GM12878 (cell line): ENCODE data around the gene PALD1. TPM values are rescaled to one million over a fixed set of nuclear protein-coding genes. Genes with fewer than 3 reads are reported as not detected.

Experiments
- ATAC-seq: fragments of 200-7000 bp; cut with Tn5 transposase; 3 replicates; pipeline ENCODE4 v1.9.1; 2020; ENCODE audit warnings: mild to moderate bottlenecking, moderate library complexity
- BruUV-seq: library from RNA; stranded (reverse); fragments of 400-500 nt; replicated peaks from 2 replicates; lab custom pipeline; 2021; lab: Mats Ljungman, UMichigan
- CTCF ChIA-PET: fragments of 300-600 bp; sonication (Branson Sonifier 250); formaldehyde crosslinking; extraction: SDS; loops from one replicate; lab custom pipeline; 2021; ENCODE audit warnings: inconsistent platforms; lab: Yijun Ruan, JAX
- POLR2A ChIA-PET: fragments of 350-600 bp; formaldehyde crosslinking; extraction: SDS; loops from one replicate; lab custom pipeline; 2021; ENCODE audit warnings: inconsistent platforms; lab: Charles Lee
- RAD21 ChIA-PET: fragments of 300-600 bp; sonication (Branson Sonifier 250); formaldehyde crosslinking; loops from one replicate; lab custom pipeline; 2023; ENCODE audit warnings: antibody characterized with exemption; ENCODE audit not compliant: unreplicated experiment; lab: Charles Lee
- SMC1A ChIA-PET: fragments of 300-600 bp; sonication (Branson Sonifier 250); formaldehyde crosslinking; loops from one replicate; lab custom pipeline; 2023; ENCODE audit not compliant: unreplicated experiment, uncharacterized antibody; lab: Charles Lee
- DNase-seq: peaks from one replicate; pipeline ENCODE4 v3.0.0-alpha.2; 2011; ENCODE audit warnings: low read depth, low spot score
- FAIRE-seq: peaks from 3 replicates; lab custom pipeline; 2011; peaks lifted over from hg19 to GRCh38; lab: Jason Lieb, UNC
- H2AFZ ChIP-seq: 2 replicates; pipeline ENCODE4 v1.6.0; 2011; ENCODE audit warnings: low read depth, low read length, control low read depth; ENCODE audit not compliant: control insufficient read depth
- H3K27ac ChIP-seq: 2 replicates; pipeline ENCODE4 v1.5.1; 2011; ENCODE audit warnings: control low read depth; ENCODE audit not compliant: control insufficient read depth, insufficient read depth
- H3K27me3 ChIP-seq, 2 experiments: replicated peaks in 1 of 2; 2 replicates each; pipeline versions ENCODE4 v1.6.0 to v1.6.1; 2011; ENCODE audit warnings: low read length in 1 of 2; ENCODE audit not compliant: control insufficient read depth in 2 of 2, insufficient read depth in 2 of 2
- H3K36me3 ChIP-seq, 2 experiments: 2 replicates each; pipeline ENCODE4 v1.5.1; 2011; ENCODE audit warnings: low read length in 1 of 2; ENCODE audit not compliant: control insufficient read depth in 2 of 2, insufficient read depth in 2 of 2
- H3K4me1 ChIP-seq: 2 replicates; pipeline ENCODE4 v1.6.1; 2011; ENCODE audit warnings: mild to moderate bottlenecking, low read length, moderate library complexity, mixed read lengths; ENCODE audit not compliant: control insufficient read depth, insufficient read depth
- H3K4me2 ChIP-seq: 2 replicates; pipeline ENCODE4 v1.6.0; 2011; ENCODE audit warnings: control low read depth; ENCODE audit not compliant: control insufficient read depth, insufficient read depth
- H3K4me3 ChIP-seq: fragments of 200-600 bp; sonication (generic); 2 replicates; pipeline ENCODE4 v1.5.1; 2016
- H3K79me2 ChIP-seq: 2 replicates; pipeline ENCODE4 v1.6.0; 2011; ENCODE audit warnings: low read length; ENCODE audit not compliant: control insufficient read depth, insufficient read depth
- H3K9ac ChIP-seq: 2 replicates; pipeline ENCODE4 v1.8.0; 2011; ENCODE audit warnings: low read length, control low read depth, mixed read lengths; ENCODE audit not compliant: control insufficient read depth, insufficient read depth
- H3K9me3 ChIP-seq: replicated peaks from 3 replicates; pipeline ENCODE4 v1.5.1; 2011; ENCODE audit warnings: mild to moderate bottlenecking, low read length; ENCODE audit not compliant: control insufficient read depth, insufficient read depth
- H4K20me1 ChIP-seq: 2 replicates; pipeline ENCODE4 v1.6.0; 2011; ENCODE audit not compliant: control insufficient read depth, insufficient read depth
- BACH1 ChIP-seq: fragments of 450-650 bp; IDR thresholded peaks from 2 replicates; pipeline ENCODE4 v1.6.1; 2017; ENCODE audit warnings: mild to moderate bottlenecking, borderline replicate concordance
- CBX5 ChIP-seq: sonication (generic); IDR thresholded peaks from 2 replicates; pipeline ENCODE4 v1.6.1; 2016; ENCODE audit warnings: low read depth, moderate library complexity, mild to moderate bottlenecking, inconsistent platforms
- CHD4 ChIP-seq: fragments of 200-600 bp; sonication (generic); IDR thresholded peaks from 2 replicates; pipeline ENCODE4 v1.6.1; 2016; ENCODE audit warnings: mild to moderate bottlenecking
- HDAC6 ChIP-seq: fragments of 200-600 bp; sonication (generic); IDR thresholded peaks from one replicate; pipeline ENCODE4 v1.8.0; 2017; ENCODE audit warnings: antibody characterized with exemption; ENCODE audit not compliant: unreplicated experiment
- MTA2 ChIP-seq: fragments of 450-650 bp; IDR thresholded peaks from 2 replicates; pipeline ENCODE4 v1.6.1; 2016; ENCODE audit warnings: low read depth, mild to moderate bottlenecking, moderate library complexity
- MXI1 ChIP-seq: fragments of 150-350 bp; IDR thresholded peaks from 2 replicates; pipeline ENCODE4 v1.6.1; 2011; ENCODE audit warnings: low read depth, mild to moderate bottlenecking, inconsistent platforms, low read length, improper control_type of control experiment
- MYC ChIP-seq: IDR thresholded peaks from 2 replicates; pipeline ENCODE4 v1.6.1; 2011; ENCODE audit warnings: mild to moderate bottlenecking, low read length, moderate library complexity, inconsistent platforms; ENCODE audit not compliant: insufficient read depth, insufficient replicate concordance, insufficient read length, severe bottlenecking
- RFX5 ChIP-seq: IDR thresholded peaks from 2 replicates; pipeline ENCODE4 v1.6.1; 2011; ENCODE audit warnings: low read depth, low read length, improper control_type of control experiment
- SMARCA5 ChIP-seq: fragments of 450-650 bp; IDR thresholded peaks from 2 replicates; pipeline ENCODE4 v1.6.1; 2017; ENCODE audit warnings: mild to moderate bottlenecking
- SP1 ChIP-seq: IDR thresholded peaks from one replicate; pipeline ENCODE4 v1.6.1; 2011; ENCODE audit warnings: low read depth, low read length
- TARDBP ChIP-seq: IDR thresholded peaks from 2 replicates; pipeline ENCODE4 v1.6.1; 2016; ENCODE audit warnings: borderline replicate concordance
- WGBS: methylation state at CpG from one replicate; pipeline ENCODE4 v1.1.6; 2016; ENCODE audit warnings: low lambda C conversion rate; ENCODE audit not compliant: insufficient replicate concordance, insufficient coverage; ENCODE audit errors: missing lambda C conversion rate; 5-methylcytosine and 5-hydroxymethylcytosine counted together
- in situ Hi-C: fragments of 300-500 bp; cut with MboI; formaldehyde crosslinking; loops from 9 replicates; pipeline ENCODE4 v1.14.3; 2018; ENCODE audit warnings: mixed read lengths
- intact Hi-C: fragments of 100-400 bp; cut with micrococcal nuclease; formaldehyde crosslinking; loops from one replicate; pipeline ENCODE4 v1.14.2; 2022; ENCODE audit not compliant: unreplicated experiment
- polyA plus RNA-seq, 11 experiments: library from polyadenylated mRNA; depleted of rRNA in 4 of 11; unstranded in 6 of 11; stranded (reverse) in 5 of 11; fragments of >200 nt; fragmentation: Nextera tagmentation in 4 of 11; fragmentation: Illumina TruSeq in 1 of 11; extraction: Ambion mirVana in 4 of 11; extraction: Trizol in 1 of 11; gene quantifications; 1 replicate in 1 of 11; 2 replicates in 10 of 11; pipeline versions ENCODE4 v1.2.1 to v1.2.3, GENCODE V29; 2011 to 2016; ENCODE audit warnings: inconsistent platforms in 2 of 11, missing spikeins in 2 of 11, low read depth in 1 of 11
- total RNA-seq, 4 experiments: library from RNA; depleted of rRNA in 3 of 4; stranded (reverse); fragments of >200 nt in 3 of 4; fragmentation: Illumina TruSeq in 1 of 4; extraction: Trizol in 1 of 4; gene quantifications; 2 replicates each; pipeline versions ENCODE4 v1.2.1 to v1.2.3, GENCODE V29; 2013 to 2021
- TF ChIP-seq, protein P1 (sequence below): fragments of 450-650 bp; formaldehyde crosslinking; IDR thresholded peaks from 2 replicates; pipeline ENCODE4 v1.4.0; 2020; ENCODE audit warnings: mild to moderate bottlenecking, moderate library complexity
- TF ChIP-seq, protein P2 (sequence below), 3 experiments: IDR thresholded peaks in 2 of 3; conservative IDR thresholded peaks in 1 of 3; 2 replicates each; pipeline ENCODE4 v1.5.1; 2011; ENCODE audit warnings: low read depth in 3 of 3, low read length in 3 of 3, mild to moderate bottlenecking in 3 of 3, control low read depth in 2 of 3, moderate library complexity in 2 of 3, inconsistent platforms in 1 of 3, mixed read lengths in 1 of 3; ENCODE audit not compliant: control insufficient read depth in 2 of 3, insufficient read depth in 1 of 3; ENCODE audit errors: extremely low read depth in 1 of 3

Gene PALD1
- total and polyA plus RNA-seq, 10 of the 15 experiments (the other 5 are each of a cell fraction or from before 2014, with no cell fraction given), result 0.43 to 20.9 (median 9.0) TPM

DNA sequence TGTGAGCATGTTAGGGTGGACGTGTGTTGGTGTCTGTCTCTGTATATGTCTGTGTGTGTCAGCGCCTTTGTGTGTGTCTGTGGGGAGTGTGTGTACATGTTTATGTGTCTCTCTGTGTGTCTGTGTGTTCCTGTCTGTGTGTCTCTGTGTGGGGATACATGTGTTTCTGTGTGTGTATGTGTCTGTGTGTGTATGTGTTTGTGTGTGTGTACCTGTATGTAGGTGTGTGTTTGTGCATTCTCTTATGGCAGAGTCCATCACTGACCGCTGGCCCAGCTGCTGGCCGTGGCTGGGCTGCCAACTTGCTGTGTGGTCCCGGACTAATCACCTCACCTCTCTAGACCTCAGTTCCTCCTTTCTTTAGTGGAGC, 54.6 kb downstream of the PALD1 start:
- in situ Hi-C loops, result no loop called here
- Histone ChIP-seq H3K4me1 (no peaks in the 10 kb centered on the region), H4K20me1 (no peaks in the 10 kb centered on the region), H3K79me2 (no peaks in the 10 kb centered on the region), H3K4me2 (no peak overlapping the region), H3K36me3 (peaks cover 2 to 4% of the 10 kb centered on the region in 2 experiments)
- 61% methylated on average over 5 of the region's 5 CpGs for WGBS
- CTCF ChIA-PET, result interaction anchor here (1.2 kb wide), 1 partner anchor 16 kb away, joined by 4 read pairs; no protein-coding TSS in a partner anchor
- SMC1A ChIA-PET, result no interaction called here
- no peak for TF ChIP-seq CBX5
- no peak for TF ChIP-seq CHD4
- no peak for TF ChIP-seq HDAC6
- no peak for TF ChIP-seq BACH1
- TF ChIP-seq MTA2, result no peak
- no peak for TF ChIP-seq MYC
- TF ChIP-seq, protein P1, sequence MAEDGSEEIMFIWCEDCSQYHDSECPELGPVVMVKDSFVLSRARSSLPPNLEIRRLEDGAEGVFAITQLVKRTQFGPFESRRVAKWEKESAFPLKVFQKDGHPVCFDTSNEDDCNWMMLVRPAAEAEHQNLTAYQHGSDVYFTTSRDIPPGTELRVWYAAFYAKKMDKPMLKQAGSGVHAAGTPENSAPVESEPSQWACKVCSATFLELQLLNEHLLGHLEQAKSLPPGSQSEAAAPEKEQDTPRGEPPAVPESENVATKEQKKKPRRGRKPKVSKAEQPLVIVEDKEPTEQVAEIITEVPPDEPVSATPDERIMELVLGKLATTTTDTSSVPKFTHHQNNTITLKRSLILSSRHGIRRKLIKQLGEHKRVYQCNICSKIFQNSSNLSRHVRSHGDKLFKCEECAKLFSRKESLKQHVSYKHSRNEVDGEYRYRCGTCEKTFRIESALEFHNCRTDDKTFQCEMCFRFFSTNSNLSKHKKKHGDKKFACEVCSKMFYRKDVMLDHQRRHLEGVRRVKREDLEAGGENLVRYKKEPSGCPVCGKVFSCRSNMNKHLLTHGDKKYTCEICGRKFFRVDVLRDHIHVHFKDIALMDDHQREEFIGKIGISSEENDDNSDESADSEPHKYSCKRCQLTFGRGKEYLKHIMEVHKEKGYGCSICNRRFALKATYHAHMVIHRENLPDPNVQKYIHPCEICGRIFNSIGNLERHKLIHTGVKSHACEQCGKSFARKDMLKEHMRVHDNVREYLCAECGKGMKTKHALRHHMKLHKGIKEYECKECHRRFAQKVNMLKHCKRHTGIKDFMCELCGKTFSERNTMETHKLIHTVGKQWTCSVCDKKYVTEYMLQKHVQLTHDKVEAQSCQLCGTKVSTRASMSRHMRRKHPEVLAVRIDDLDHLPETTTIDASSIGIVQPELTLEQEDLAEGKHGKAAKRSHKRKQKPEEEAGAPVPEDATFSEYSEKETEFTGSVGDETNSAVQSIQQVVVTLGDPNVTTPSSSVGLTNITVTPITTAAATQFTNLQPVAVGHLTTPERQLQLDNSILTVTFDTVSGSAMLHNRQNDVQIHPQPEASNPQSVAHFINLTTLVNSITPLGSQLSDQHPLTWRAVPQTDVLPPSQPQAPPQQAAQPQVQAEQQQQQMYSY (CRISPR knock-in tag), result no peak
- TF ChIP-seq, protein P2, sequence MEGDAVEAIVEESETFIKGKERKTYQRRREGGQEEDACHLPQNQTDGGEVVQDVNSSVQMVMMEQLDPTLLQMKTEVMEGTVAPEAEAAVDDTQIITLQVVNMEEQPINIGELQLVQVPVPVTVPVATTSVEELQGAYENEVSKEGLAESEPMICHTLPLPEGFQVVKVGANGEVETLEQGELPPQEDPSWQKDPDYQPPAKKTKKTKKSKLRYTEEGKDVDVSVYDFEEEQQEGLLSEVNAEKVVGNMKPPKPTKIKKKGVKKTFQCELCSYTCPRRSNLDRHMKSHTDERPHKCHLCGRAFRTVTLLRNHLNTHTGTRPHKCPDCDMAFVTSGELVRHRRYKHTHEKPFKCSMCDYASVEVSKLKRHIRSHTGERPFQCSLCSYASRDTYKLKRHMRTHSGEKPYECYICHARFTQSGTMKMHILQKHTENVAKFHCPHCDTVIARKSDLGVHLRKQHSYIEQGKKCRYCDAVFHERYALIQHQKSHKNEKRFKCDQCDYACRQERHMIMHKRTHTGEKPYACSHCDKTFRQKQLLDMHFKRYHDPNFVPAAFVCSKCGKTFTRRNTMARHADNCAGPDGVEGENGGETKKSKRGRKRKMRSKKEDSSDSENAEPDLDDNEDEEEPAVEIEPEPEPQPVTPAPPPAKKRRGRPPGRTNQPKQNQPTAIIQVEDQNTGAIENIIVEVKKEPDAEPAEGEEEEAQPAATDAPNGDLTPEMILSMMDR (IDR thresholded peaks at IDR 0.05 in 2 of 3, conservative IDR thresholded peaks at IDR 0.05 in 1 of 3; ENCODE audit: control insufficient read depth in 2 of 3, extremely low read depth in 1 of 3, insufficient read depth in 1 of 3, low read depth in 3 of 3, low read length in 3 of 3), result no peak
- no peak for TF ChIP-seq SMARCA5
- TF ChIP-seq SP1, result no peak
- no peak for TF ChIP-seq RFX5
- no peak for TF ChIP-seq TARDBP
- TF ChIP-seq MXI1, result no peak
- TF ChIP-seq, all 136 proteins: peak for 0
- Histone ChIP-seq H3K9ac (no peak overlapping the region), H3K27ac (no peak overlapping the region), H3K27me3 (no peaks in the 10 kb centered on the region), H3K4me3 (no peak overlapping the region), H2AFZ (no peak overlapping the region), H3K9me3 (no peaks in the 10 kb centered on the region)
- RAD21 ChIA-PET, result interaction anchor here (1.6 kb wide), 1 partner anchor 72 kb away, joined by 4 read pairs; no protein-coding TSS in a partner anchor
- FAIRE-seq (no peak), DNase-seq (no peak), ATAC-seq (no peak)
- BruUV-seq, result no TSS peak
- intact Hi-C loops, result no loop called here
- POLR2A ChIA-PET, result no interaction called here
